NCI-H187 (cell line): ENCODE data around the gene TUBA4B.
A peak's percentile ranks its signal among the peaks of the same experiment; 100 is the strongest.

Source experiments
- DNase-seq, 2 experiments: peaks; one replicate each; lab custom pipeline; 2025; lab: John Stamatoyannopoulos, UW

The TUBA4B gene

GRCh38 chr2:219252900-219253752, at the start of gene TUBA4B:
Gene TUBA4B, plus strand, starts transcription at chr2:219253243. Its CDS starts 165 bp downstream, at chr2:219253408.
- no peak for DNase-seq

DNA sequence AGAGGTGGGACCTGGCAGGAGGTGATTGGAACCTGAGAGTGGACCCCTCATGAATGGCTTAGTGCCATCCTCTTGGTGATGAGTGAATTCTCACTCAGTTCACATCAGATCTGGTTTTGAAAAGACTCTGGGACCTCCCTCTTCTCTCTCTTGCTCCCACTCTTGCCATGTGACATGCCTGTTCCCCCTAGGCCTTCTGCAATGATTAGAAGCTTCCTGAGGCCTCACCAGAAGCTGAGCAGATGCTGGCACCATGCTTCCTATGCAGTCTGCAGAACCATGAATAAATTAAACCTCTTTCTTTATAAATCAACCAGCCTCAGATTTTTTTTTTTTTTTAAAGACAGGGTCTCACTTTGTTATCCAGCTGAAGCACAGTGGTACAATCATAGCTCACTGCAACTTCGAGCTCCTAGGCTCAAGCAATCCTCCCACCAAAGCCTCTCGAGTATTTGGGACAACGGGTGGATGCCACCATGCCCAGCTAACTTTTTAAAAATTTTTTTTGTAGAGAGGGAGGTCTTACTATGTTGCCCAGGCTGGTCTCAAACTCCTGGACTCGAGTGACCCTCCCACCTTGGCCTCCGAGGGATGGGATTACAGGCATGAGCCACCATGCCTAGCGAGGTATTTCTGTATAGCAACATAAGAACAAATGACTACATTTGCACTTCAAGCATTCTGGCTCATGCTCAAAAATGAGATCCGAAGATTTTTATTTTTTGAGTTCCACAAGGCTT, 48.4 kb upstream of the TUBA4B start:
- DNase-seq, result no peak

DNA sequence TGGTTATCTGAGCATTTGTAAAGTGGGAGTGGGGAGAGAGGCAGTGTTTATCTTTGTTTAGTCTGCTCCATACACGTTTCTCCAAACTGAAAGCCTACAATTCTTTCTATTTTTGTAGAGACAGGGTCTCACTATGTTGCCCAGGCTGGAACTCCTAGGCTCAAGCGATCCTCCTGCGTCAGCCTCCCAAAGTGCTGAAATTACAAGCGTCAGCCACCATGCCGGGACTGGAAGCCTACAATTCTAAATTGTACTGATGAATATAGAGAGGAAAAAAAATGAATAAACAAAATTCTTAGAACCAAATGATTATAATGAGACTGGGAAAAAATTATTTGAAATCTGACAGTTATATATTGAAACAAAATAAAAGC, 47.9 kb upstream of the TUBA4B start:
- DNase-seq, result no peak

DNA sequence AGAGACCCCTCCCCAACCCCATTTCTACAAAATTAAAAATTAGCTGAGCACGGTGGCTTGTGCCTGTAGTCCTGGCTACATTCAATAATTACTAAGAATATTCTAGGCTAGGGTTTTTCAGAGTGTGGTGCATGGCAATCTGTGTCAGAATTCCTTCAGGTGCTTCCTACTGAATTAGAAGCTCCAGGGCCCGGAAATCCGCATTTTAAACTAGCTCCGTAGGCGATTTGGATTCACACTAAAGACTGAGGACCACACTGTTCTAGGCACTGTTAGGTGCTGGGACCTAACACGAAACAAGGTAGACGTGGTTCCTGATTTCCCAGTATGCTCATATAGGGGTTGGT, 47.1 kb upstream of the TUBA4B start:
- DNase-seq, result no peak

- DNase-seq, result peak; percentile 64 to 74
Observed at GRCh38 chr2:219206328-219207133, 46.5 kb upstream of the TUBA4B start, which contains the start of gene ZFAND2B. Gene ZFAND2B, plus strand, starts transcription at chr2:219206782. Its CDS starts 206 bp downstream, at chr2:219206988.

- no peak for DNase-seq
Observed at GRCh38 chr2:219207134-219207883, 45.7 kb upstream of the TUBA4B start.

DNA sequence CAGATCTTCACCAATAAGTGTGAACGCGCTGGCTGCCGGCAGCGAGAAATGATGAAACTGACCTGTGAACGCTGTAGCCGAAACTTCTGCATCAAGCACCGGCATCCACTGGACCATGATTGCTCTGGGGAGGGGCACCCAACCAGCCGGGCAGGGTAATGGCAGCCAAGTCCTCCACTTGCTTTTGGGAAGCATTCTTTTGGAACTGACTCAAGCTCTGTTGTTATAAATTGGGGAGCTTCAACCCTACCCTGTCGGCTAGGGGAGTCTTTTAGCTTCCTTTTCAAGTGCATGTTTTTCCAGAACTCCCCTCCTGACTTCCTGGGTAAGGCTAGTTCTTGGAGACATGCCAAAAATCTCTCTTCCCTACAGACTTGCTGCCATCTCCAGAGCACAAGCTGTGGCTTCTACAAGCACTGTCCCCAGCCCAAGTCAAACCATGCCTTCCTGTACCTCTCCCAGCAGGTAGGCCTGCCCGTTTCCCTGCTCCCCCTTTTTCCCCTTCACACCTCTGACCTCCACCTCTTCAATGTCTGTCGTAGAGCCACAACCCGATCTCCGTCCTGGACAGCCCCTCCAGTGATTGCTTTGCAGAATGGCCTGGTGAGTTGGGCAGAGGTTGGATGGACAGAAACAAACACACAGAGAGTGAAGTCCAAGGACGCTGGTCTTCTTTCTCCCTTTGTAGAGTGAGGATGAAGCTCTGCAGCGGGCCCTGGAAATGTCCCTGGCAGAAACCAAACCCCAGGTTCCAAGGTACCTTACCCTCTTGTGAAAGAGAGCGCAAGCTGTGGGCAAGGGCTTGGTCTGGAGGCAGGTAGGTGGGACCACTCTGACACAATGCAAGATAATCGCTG, 44.9 kb upstream of the TUBA4B start:
- DNase-seq, result no peak

GRCh38 chr2:219209236-219210195, 43.5 kb upstream of the TUBA4B start:
- DNase-seq, result no peak

DNA sequence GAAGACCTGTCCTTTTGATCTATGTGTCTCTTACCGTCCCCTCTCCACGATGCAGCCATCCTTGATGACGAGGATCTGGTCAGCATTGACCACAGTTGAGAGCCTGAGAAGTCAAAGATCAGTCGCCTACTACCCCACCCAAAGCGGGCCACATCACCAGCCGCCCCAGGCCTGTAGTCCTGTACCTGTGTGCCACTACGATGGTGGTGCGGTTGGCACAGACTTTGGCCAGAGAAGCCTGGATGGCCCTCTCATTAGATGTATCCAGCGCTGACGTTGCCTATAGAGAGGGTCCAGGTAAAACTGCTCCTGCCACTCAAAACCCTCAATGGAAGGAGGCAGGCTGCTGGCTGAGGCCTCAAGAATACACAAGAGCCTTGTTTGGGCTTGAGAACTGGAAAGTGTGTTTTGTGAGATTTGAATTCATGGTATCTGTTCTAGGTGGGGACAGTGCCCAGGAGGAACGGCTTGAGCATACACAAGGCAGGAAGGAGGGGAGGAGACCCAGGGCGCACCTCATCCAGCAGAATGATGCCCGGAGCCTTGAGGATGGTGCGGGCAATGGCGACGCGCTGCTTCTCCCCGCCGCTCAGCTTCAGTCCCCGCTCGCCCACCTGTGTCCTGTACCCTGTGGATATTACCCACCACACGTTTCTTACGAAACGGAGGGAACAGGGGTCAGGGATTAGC, 42.7 kb upstream of the TUBA4B start:
- DNase-seq, result no peak

DNA sequence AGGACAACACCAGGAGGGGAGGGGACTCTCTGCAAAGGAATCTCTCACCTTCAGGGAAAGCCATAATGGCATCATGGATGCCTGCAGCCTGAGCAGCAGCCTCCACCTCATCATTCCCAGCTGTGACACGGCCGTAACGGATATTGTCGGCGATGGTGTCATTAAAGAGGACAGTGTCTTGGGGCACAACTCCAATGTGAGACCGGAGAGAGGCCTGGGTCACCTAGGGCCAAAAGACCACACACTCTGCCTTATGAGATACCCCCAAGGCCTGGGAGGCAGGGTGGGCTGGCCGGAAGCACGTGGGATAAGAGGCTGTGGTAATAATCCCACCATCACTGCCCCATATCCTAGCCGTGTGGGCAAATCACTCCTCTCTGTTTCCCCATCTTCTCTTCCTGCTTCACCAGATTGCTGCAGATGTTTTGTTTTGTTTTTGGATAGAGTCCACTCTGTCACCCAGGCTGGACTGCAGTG, 42.1 kb upstream of the TUBA4B start:
- no peak for DNase-seq

GRCh38 chr2:219213026-219213415, 40.0 kb upstream of the TUBA4B start:
- DNase-seq, result no peak

DNA sequence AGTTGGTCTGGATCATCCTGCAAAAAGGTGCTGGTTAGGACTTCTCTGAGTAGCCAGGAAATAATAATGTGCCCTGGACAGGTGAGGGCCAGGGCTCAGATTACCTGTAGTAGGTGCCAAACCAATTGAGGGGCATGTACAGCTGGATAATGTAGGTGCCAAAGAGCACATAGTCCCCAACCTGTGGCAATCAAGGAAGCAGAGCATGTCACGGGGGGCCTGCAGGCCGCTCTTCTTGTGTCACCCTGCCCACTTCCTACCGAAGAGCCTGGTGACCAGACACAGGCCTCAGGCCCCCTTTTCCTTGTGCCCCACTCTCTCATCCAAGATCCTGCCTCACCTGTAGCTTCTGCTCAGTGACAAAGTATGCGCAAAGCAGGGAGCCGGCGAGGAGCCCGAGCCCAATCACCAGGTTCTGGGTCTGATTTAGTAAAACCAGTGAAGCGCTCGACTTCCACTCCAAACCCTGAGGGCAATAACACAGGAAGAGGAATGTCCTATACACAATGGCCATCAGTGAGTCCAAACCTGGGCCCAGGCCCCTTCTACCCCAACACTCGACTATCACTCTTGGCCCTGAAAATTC, 39.5 kb upstream of the TUBA4B start:
- DNase-seq, result no peak

DNA sequence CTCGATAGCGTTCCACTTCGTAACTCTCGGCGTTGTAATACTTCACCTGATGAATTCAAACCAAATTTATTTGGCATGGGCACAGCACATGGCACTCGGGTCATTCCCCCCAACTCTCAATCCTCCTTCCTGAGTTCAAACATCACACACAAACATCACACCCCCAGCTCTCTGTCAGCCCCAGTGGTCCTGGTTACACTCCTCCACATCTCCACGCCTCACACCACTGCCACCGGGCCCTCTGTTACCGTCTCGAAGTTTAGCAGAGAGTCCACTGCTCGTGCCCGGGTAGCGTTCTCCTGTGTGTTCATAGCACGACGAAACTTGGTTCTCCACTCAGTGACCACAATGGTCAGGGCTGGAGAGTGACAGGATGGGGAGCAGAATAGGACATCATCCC, 38.9 kb upstream of the TUBA4B start:
- DNase-seq, result no peak

- DNase-seq, result no peak
Observed at GRCh38 chr2:219214786-219215185, 38.3 kb upstream of the TUBA4B start.

GRCh38 chr2:219215871-219216534, 37.0 kb upstream of the TUBA4B start:
- DNase-seq, result no peak

- no peak for DNase-seq
Observed at GRCh38 chr2:219216535-219216915, 36.5 kb upstream of the TUBA4B start.

GRCh38 chr2:219218217-219218731, 34.8 kb upstream of the TUBA4B start:
- DNase-seq, result peak in 1 of 2 experiments; percentile 38
